ENCODE results near the gene WBP1L.
"Not testable (repeated sequence)": the region's sequence is repeated elsewhere in the genome, so short reads cannot be mapped to it uniquely, and the experiment has no call there.

WBP1L gene

GRCh38 chr10:102723989-102724388 is 19.8 kb upstream of the WBP1L start:
- DNase-seq (ENCODE audit: low read depth), result no peak

- no peak for DNase-seq (ENCODE audit: low read depth)
Observed at GRCh38 chr10:102726274-102726673, 17.5 kb upstream of the WBP1L start.

DNA sequence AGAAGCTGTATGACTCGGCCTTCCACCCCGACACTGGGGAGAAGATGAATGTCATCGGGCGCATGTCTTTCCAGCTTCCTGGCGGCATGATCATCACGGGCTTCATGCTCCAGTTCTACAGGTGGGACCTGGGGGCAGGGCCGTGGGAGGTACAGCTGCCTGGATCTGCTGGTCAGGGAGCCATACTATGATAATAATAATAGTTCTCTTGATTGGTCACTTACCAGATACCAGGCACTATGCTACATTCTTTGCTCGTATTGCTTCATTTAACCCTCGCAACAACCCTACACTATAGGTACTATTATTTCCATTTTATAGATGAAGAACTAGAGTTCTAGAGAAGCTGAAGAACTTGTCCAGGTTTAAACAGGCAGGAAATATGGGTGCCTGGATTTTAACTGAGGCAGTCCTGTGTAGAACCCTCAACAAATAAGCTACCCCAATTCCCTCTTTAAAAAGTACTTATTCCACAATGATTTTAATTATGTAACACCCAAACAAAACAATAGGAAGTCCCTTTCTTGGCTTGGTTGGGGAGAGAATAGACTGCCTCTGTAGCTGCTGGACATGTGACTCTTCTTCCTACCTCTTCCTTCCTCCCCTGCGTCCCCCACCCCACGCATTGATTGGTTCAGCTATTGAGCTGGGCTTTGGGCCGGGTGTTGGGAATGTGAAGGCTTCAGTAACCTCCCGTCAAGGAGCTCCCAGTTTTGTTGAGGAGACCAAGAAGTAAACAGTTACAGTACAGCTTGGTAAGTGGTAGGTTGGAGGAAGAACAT is 16.5 kb upstream of the WBP1L start:
- no peak for DNase-seq (ENCODE audit: low read depth)

- peak; percentile 25 for DNase-seq (ENCODE audit: low read depth)
Observed at GRCh38 chr10:102729029-102730026, 14.4 kb upstream of the WBP1L start.

DNA sequence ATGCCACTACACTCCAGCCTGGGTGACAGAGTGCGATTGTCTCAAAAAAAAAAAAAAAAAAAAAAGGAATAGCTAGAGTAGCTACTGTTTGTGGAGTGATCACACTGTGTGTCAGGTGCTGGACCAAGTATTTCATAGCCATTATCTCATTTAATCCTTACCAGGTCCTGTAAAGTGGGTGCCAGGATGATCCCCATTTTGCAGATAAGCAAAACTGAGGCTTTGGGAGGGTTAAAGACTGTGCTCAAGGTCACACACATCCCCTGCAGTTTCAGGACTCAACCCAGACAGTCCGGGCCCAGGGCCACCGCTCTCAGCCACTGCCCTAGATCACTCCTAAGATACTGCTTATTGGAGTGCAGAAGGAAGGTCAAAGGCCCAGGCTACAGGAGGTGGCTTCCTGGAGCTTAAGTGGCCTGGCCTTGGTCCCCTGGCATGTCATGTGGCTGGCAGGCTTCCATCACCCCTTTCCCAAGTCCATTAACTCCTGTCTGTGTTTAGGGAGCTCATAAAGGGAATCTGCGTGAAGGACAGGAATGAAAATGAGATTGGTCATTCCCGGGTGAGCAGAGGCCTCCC is 12.4 kb upstream of the WBP1L start:
- DNase-seq (ENCODE audit: low read depth), result no peak

GRCh38 chr10:102732661-102733060 is 11.1 kb upstream of the WBP1L start:
- DNase-seq (ENCODE audit: low read depth), result no peak

- DNase-seq (ENCODE audit: low read depth), result no peak
Observed at GRCh38 chr10:102735065-102735562, 8.6 kb upstream of the WBP1L start.

- DNase-seq (ENCODE audit: low read depth), result no peak
Observed at GRCh38 chr10:102738692-102739121, 5.0 kb upstream of the WBP1L start.

- DNase-seq (ENCODE audit: low read depth), result no peak
Observed at GRCh38 chr10:102740229-102740628, 3.5 kb upstream of the WBP1L start.

DNA sequence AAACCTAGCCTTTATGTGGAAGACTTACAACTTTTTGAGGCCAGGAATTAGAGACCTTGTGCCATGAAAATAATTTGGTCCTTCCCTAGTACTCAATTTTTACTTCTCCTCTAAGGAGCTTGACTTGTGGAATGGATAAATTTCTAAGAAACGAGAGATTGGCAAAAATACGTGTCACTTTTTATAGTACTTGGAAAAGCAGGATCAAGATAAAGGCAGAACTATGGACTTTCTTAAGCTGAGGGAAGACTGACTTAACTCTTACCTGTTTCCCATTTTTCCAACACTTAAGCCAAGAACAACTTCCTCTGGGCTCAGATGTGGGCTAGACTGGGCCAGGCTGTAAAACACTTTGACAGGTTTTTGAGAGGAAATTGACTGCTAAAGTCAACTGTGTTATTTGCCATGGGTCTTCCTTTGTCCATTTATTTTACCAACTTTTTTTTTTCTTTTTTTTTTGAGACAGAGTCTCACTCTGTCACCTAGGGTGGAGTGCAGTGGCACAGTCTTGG is 2.0 kb upstream of the WBP1L start:
- DNase-seq (ENCODE audit: low read depth), result no peak

DNA sequence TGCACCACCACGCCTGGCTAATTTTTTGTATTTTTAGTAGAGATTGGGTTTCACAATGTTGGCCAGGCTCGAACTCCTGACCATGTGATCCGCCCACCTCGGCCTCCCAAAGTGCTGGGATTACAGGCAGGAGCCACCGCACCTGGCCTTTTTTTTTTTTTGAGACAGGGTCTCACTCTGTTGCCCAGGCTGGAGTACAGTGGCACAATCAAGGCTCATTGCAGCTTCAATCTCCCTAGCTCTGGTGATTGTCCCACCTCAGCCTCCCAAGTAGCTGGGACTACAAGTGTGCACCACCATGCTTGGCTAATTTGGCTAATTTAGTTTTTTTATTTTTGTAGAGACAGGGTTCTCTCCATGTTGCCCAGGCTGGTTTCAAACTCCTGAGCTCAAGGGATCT is 1.4 kb upstream of the WBP1L start:
- not testable (repeated sequence) for DNase-seq (ENCODE audit: low read depth)

DNA sequence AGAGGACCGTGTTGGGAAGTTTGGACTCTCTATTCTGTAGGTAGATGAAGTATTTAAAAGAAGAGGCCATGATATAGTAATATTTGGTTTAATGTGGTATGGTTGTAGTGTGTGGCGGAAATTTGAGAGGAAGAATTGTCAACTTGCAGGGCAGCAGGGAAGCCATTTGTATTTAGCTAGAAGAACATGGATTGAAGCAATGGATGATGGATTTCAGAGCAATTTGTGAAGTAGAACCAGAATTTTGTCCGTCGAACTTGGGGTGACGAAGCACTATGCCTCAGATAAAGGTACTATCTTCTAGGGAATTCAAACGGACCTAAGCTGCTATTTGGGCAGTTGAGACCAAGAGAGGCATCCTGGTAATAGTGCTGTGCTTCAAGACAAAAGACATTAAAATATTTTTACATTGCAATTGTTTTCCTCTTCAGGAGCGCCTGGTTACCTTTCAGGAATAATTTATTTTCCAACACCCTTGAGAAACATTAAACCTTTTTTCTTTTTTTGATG is 615 bp upstream of the WBP1L start:
- DNase-seq (ENCODE audit: low read depth), result no peak

- no peak for DNase-seq (ENCODE audit: low read depth)
Observed at GRCh38 chr10:102744374-102745051, 765 bp downstream of the WBP1L start.

GRCh38 chr10:102745157-102745556 is 1.4 kb downstream of the WBP1L start:
- DNase-seq (ENCODE audit: low read depth), result no peak

- DNase-seq (ENCODE audit: low read depth), result no peak
Observed at GRCh38 chr10:102752266-102752930, 8.7 kb downstream of the WBP1L start.

- DNase-seq (ENCODE audit: low read depth), result no peak
Observed at GRCh38 chr10:102752934-102753664, 9.4 kb downstream of the WBP1L start.

- DNase-seq (ENCODE audit: low read depth), result no peak
Observed at GRCh38 chr10:102753718-102754117, 10.0 kb downstream of the WBP1L start.

DNA sequence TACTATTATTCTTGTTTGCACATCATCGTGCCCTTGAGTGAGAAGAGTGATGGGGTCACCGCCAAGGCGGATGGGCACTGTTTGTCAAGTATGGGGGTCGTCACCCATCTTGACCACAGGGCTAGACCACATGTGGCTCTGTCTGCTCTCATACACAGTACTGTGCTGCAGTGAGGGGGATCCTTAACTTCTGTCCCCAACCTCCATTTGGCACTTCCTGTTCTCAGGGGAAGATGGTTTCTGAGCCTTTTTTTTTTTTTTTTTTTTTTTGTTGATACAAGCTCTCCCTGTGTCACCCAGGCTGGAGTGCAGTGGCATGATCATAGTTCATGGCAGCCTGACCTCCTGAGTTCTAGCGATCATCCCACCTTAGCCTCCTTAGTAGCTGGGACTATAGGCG is 13.6 kb downstream of the WBP1L start:
- DNase-seq (ENCODE audit: low read depth), result no peak

GRCh38 chr10:102758240-102758932 is 14.6 kb downstream of the WBP1L start:
- DNase-seq (ENCODE audit: low read depth), result no peak

DNA sequence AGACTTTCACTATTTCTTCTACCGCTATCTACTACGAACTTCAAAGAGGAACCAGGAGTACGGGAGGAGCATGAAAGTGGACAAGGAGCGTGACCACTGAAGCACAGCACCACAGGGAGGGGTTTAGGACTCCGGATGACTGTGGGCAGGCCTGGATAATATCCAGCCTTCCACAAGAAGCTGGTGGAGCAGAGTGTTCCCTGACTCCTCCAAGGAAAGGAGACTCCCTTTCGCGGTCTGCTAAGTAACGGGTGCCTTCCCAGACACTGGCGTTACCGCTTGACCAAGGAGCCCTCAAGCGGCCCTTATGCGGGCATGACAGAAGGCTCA is 15.2 kb downstream of the WBP1L start:
- not testable (repeated sequence) for DNase-seq (ENCODE audit: low read depth)

Measured in activated T-cell treated with anti-CD3 and anti-CD28 coated beads for 24 hours (primary cell).